SK-N-MC (cell line): Measurements from ENCODE around the gene PLEKHA6.

Experiments used
- EZH2 ChIP-seq: fragments of 200-600 bp; sonication (generic); IDR thresholded peaks from one replicate; pipeline ENCODE4 v1.6.1; 2017; ENCODE audit warnings: antibody characterized with exemption
- FOXP2 ChIP-seq: optimal IDR thresholded peaks from 2 replicates; pipeline ENCODE3; 2011; ENCODE audit warnings: mild to moderate bottlenecking, moderate library complexity; ENCODE audit not compliant: insufficient read depth; ENCODE audit errors: extremely low read length, control extremely low read depth
- POLR2AphosphoS5 ChIP-seq: IDR thresholded peaks from 2 replicates; pipeline ENCODE4 v1.6.1; 2012; ENCODE audit warnings: mild to moderate bottlenecking, low read depth, low read length, borderline replicate concordance

DNA sequence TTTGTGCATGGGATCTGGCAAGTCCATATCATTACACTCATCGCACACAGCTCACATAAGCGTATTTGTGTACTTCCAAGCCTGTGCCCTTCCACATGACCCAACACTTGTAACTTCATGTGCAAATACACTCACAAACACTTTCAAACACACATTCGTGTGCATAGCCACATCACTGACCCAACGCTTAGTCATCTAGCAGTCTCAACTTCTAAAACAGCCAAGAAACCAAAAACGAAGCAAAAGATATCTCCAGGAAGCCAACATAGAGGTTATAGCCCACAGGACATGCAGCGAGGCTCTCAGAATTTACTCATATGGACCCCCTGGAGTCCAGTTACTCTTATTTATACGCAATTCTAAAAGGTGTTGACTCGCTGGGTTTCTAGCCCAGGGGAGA, 135.1 kb downstream of the PLEKHA6 start:
- TF ChIP-seq POLR2AphosphoS5 (no peak), EZH2 (no peak), FOXP2 (no peak)
